Measurements from ENCODE around the gene SPOCD1.

DNA sequence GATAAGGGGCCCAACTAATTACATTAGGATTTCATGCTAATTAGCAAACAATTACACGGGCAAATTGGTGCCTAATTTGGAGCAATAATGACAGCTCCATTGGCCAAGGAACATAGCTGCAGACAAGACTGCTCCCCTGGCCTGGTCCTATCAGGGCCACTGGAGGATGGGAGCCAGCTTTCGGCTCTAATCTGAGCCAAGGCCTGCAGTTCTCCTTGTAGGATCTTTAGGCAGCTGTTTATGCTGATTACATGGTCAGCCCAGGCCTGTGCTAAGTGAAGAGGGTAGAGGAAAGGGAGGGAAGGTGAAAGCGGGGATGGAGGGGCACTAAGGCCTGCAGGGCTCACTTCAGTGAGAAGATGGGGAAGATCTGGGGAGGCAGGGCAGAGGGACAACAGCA is 39.3 kb downstream of the SPOCD1 start:
- TF ChIP-seq CTCF (IDR thresholded peaks at IDR 0.05) (no peak), POLR2A (IDR thresholded peaks at IDR 0.05) (no peak)

Data from ovary (tissue), 3 donors.